Posterior vena cava (tissue), 2 donors: ENCODE data around the gene ADIPOR2. TPM values are rescaled to one million over a fixed set of nuclear protein-coding genes. Genes with fewer than 3 reads are reported as not detected.
"Not testable (repeated sequence)": the region's sequence is repeated elsewhere in the genome, so short reads cannot be mapped to it uniquely, and the experiment has no call there.

Experiments used
- DNase-seq: peaks from one replicate; pipeline ENCODE4 v3.0.0-alpha.2; 2020; ENCODE audit warnings: low spot score
- intact Hi-C, 2 donors: fragments of 100-400 bp; cut with DNase I; formaldehyde crosslinking; loops; one replicate each; pipeline versions ENCODE4 v1.14.1 to v1.14.2; 2022 to 2023
- total RNA-seq, 2 donors: library from RNA; stranded (reverse); fragmentation: NEBNext Ultra II Directional; extraction: Animal tissue kit (Norgen Biotek cat#: 25700); gene quantifications; one replicate each; pipeline ENCODE4 v1.2.1, GENCODE V29; 2021
- donor health status: DM: yes; HTN: yes; CAD: no.
- donor health status: DM: yes; HTN: yes; CAD: no.

Gene ADIPOR2
- total RNA-seq, 2 donors from 2014 or later: 31.9 to 40.1 TPM

DNA sequence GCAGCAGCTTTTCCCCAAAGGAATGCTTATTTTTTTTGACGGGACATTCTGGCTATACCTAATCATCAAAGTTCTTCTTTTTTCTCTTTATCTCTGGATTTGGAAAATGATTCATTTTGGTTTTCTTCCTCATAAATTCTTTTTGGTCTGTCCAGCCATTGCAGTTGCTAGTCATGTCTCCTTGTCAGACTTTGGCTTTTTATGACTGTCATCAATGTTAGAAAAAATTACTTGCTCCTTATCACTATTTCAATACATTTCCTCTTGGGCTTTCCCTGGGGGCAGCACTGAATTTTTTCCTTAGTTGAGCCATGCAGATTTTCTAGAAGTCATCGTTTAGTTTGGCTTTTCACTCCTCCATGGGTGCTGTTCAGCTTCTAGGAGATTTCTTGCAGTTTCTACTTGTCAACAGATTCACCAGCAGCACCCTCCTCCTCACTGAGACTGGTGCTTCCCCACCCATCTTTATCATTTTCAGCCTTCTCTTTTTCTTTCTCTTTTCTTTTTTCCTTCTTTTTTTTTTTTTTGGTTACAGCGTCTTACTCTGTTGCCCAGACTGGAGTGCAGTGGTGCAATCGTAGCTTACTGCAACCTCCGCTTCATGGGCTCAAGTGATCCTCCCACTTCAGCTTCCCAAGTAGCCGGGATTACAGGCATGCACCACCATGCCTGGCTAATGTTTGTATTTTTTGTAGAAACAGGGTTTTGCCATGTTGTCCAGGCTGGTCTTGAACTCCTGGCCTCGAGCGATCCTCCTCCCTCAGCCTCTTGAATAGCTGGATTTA, 5.2 kb downstream of the ADIPOR2 start:
- DNase-seq: no peak
- intact Hi-C loops: no loop called here

DNA sequence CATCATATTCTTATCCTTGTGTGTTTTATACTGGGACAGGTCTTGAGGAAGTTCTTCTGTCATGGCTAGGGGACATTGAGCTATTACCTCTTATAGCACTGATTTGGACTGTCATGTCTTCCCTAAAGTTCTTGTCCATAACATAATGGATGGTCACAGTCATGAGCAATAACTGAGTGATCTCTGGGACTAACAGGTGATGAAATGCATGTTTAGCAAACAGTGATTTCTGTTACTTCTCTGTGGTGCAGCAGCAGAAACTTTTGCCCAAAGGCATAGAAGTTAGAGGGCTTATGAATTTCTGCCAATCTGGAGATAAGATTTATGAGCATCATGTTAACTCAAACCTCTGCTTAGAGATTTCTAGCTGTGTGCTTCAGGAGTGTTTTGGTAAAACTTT, 5.9 kb downstream of the ADIPOR2 start:
- intact Hi-C loops: no loop called here
- no peak for DNase-seq

GRCh38 chr12:1697271-1697670, 6.4 kb downstream of the ADIPOR2 start:
- intact Hi-C loops: no loop called here
- DNase-seq: no peak

- no peak for DNase-seq
- intact Hi-C loops: no loop called here
Observed at GRCh38 chr12:1698720-1699119, 7.8 kb downstream of the ADIPOR2 start.

DNA sequence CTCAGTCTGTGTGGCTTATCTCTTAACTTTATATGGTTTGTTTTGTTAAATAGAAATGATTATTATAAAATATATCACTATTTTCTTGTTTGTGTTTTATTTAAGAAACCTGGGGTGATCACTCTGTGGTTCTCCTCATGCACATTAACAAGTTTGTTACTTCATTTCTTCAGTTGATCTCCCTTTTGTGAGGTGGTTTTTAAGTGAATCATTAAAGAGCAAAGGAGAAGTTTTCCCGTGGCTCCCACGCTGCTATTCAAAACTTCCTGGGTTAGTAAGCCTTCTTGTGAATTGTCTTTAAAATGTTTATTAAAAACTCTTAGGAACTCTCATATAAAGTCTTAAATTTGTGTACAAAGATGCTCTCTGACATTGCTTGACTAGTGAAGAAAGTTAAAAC, 11.8 kb downstream of the ADIPOR2 start:
- intact Hi-C loops: no loop called here
- no peak for DNase-seq

GRCh38 chr12:1703771-1704722, 13.2 kb downstream of the ADIPOR2 start:
- DNase-seq: no peak
- intact Hi-C loops: no loop called here

DNA sequence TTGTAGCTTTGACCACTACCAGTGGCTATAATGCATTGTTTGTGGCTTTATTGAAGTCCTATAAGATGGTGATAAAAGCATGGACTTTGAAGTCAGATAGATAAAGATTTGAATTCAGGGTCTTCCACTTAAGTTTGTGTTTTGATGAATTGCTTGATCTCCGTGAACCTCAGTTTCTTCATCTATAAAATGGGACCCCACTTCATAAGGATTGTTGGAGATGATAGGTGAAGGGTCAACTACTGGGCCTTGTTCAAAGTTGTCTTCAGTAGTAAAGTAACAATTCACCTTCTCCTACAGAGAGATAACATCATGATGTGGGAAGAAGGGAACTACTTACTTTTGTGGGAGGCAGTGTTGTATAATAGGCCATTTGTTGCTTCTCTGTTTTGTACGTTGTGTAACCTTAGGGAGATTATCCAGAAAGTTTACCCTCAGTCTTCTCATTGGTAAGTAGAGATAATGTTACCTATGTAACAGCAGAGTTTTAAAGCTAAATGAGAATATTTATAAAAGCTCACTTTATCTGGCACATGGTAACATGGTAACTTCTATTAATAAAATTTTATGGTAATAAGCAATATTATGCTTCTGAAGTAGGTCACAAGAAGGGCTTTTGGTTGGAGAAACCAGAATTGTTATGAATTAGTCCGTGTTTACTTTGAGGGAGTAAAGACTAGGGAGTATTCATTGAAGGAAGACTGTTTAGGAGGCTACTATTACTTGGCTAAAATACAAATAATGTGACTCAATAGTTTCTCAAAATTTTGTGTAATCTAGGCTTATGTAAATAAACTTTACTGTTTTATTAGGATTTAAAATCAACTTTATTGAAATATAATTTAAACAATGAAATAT, 15.1 kb downstream of the ADIPOR2 start:
- intact Hi-C loops: no loop called here
- DNase-seq: no peak

- DNase-seq: no peak
- intact Hi-C loops: no loop called here
Observed at GRCh38 chr12:1706632-1706980, 15.7 kb downstream of the ADIPOR2 start.

- DNase-seq: no peak
- intact Hi-C loops: no loop called here
Observed at GRCh38 chr12:1707051-1707450, 16.2 kb downstream of the ADIPOR2 start.

- intact Hi-C loops, DNase-seq: not testable (repeated sequence)
Observed at GRCh38 chr12:1709968-1710367, 19.1 kb downstream of the ADIPOR2 start.

- intact Hi-C loops, DNase-seq: not testable (repeated sequence)
Observed at GRCh38 chr12:1710870-1711269, 20.0 kb downstream of the ADIPOR2 start.

DNA sequence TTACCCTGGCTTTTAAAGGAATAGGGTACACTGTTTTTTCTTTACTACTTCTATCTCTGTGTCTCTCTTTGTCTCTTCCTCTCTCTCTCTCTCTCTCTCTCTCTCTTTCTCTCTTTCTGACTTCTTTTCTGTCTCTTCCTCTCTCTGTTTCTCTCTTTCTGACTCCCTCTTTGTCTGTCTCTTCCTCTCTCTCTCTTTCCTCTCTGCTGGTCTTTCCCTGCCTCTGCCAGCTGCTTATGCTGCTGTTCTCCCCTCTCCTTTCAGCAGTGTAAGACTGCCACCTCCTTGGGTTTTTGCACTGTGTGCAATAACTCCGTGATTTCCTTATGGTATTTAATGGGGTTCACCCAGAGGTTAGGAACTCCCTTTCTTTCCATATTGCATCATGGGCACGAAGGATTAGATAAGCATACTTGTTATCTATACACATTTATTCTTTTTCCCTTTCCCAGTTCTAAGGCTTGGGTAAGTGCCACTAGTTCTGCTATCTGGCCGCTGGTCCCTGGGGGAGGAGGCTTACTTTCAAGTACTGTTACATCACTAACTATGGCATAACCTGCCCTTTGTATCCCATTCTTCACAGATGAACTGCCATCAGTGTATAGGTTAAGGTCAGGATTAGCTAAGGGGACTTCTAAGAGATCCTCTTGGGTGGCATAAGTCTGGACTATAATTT, 20.8 kb downstream of the ADIPOR2 start:
- intact Hi-C loops: not testable (repeated sequence)

GRCh38 chr12:1712305-1712704, 21.4 kb downstream of the ADIPOR2 start:
- intact Hi-C loops, DNase-seq: not testable (repeated sequence)

More for the DNA sequence above, 20.8 kb downstream of the ADIPOR2 start:
- DNase-seq: not testable (repeated sequence)

DNA sequence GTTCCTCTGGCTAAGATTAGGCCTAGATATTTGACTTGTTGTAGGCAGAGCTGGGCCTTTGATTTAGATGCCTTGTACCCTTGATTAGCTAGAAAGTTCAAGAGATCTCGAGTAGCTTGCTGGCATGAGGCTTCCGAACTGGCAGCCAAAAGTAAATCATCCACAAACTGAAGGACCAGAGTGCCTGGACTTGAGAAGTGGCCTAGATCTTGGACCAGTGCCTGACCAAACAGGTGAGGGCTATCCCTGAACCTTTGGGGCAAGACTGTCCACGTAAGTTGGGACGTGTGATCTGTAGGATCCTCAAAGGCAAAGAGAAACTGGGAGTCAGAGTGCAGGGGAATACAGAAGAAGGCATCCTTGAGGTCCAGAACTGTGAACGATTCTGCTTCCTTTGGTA, 22.0 kb downstream of the ADIPOR2 start:
- intact Hi-C loops, DNase-seq: not testable (repeated sequence)

DNA sequence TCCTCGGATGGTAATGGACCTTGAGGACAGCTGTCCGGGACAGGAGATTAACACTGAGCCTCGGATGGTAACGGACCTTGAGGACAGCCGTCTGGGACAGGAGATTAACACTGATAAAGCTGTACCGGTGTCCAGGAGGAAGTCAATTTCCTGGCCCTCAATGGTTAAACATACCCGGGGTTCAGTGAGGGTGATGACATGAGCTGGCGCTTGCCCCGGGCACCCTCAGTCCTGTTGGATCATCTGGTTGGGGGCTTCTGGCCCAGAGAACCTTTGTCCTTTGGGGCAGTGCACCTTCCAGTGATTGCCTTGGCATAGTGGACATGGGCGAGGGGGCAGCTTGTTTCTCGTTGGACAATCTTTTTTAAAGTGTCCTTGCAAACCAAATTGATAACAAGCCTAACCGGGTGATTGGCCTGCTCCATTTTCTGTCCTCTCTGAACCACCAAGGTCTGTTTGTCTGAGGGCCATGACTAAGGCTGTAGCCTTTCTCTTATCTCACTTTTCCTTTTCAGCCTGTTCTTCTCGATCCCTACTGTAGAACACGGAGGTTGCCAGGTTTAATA, 23.0 kb downstream of the ADIPOR2 start:
- DNase-seq, intact Hi-C loops: not testable (repeated sequence)

GRCh38 chr12:1715459-1715858, 24.6 kb downstream of the ADIPOR2 start:
- intact Hi-C loops, DNase-seq: not testable (repeated sequence)

DNA sequence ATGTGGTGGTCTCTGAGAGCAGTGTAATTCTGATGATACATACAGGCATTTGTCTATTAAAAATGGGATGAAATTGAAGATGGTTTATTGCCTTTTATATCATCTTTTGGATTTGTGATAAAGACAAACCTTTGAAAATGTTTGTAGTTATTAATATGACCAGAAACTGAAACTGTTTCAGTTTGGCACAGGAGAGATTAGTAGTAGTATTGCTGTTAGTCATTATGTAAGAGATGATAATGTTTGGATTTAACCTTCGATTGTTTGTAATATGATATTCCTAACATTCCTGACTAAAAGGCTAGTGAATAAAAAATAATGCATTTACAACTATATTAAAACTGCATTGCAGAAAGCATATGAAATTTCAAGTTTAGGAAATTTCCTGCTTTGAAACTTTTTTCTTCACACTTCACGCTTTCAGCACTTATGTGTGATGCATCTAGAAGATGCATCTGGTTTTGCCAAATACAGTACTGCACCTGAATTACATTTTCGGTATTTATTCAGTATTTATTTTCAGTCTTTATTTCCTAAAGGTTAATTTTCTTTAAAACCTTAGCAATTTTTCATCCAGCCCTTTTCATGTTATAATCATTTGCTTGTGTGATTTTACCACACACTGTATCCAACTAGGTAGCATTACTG, 25.5 kb downstream of the ADIPOR2 start:
- intact Hi-C loops: no loop called here
- DNase-seq: no peak

DNA sequence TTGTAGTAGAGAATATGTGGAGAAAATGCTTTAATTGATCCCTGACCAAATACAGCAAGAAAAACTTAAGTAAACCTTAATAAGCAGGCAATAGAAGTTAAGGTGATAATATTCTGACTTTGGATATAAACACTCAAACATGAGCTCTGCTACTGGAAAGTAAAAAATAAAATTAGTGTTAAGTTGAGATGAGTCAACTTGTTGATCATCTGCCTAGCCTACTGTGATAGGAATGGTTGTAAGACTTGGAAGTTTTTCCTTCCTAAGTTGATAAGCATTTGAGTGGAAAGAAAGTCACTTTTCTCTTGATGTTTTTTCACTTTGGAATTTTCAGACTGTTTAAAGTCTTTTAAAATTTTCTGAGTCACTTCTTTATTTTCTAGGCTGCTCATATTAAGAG, 26.0 kb downstream of the ADIPOR2 start:
- DNase-seq: no peak
- intact Hi-C loops: no loop called here
